Stimulated activated effector memory CD8-positive, alpha-beta T cell treated with anti-CD3 and anti-CD28 coated beads, Interleukin-12 subunit alpha, Interleukin-12 subunit beta, amount 100 ng/mL, for 72 hours (primary cell): ENCODE results near the gene TCAF1.
"Not testable (repeated sequence)": the region's sequence is repeated elsewhere in the genome, so short reads cannot be mapped to it uniquely, and the experiment has no call there.

ENCODE experiments used
- ATAC-seq: fragments of 150-1000 bp; cut with Tn5 transposase; 2 replicates; pipeline ENCODE4 v1.10.0; 2021
- DNase-seq, 2 donors: peaks; one replicate each; pipeline ENCODE4 v3.0.0; 2021 to 2022; ENCODE audit warnings: low spot score in 2 of 2
- H3K27ac Mint-ChIP-seq: one replicate; pipeline ENCODE4 v1.8.0; 2022; ENCODE audit warnings: mild to moderate bottlenecking, mixed read lengths
- H3K36me3 Mint-ChIP-seq: one replicate; pipeline ENCODE4 v1.8.0; 2022; ENCODE audit warnings: mild to moderate bottlenecking, mixed read lengths
- H3K4me1 Mint-ChIP-seq: one replicate; pipeline ENCODE4 v1.8.0; 2022; ENCODE audit warnings: mixed read lengths
- H3K4me3 Mint-ChIP-seq: one replicate; pipeline ENCODE4 v1.8.0; 2022; ENCODE audit warnings: mild to moderate bottlenecking, mixed read lengths
- H3K9me3 Mint-ChIP-seq: one replicate; pipeline ENCODE4 v1.8.0; 2022; ENCODE audit warnings: mixed read lengths

The TCAF1 gene

GRCh38 chr7:143848192-143848591 lies 53.8 kb downstream of the TCAF1 start:
- no peak overlapping the region for H3K4me3 Mint-ChIP-seq

DNA sequence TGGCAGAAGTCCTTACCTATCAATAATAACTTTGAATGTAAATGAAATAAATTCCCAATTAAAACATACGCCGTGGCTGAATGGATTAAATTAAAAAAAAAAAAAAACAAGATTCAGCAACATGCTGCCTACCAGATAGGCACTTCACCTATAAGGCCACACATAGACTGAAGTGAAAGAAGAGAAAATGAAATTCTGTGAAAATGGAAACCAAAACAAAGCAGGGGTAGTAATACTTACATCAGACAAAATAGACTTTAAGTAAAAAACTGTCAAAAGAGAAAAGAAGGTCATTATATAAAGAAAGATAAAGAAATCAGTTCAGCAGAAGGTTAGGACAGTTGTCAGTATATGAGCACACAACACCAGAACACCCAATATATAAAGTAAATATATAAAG lies 55.3 kb downstream of the TCAF1 start:
- Mint-ChIP-seq H3K4me1 (no peaks in the 10 kb centered on the region), H3K36me3 (peaks cover 5% of the 10 kb centered on the region), H3K4me3 (no peak overlapping the region), H3K27ac (no peak overlapping the region), H3K9me3 (no peaks in the 10 kb centered on the region)
- DNase-seq (no peak), ATAC-seq (no peak)

More at GRCh38 chr7:143848192-143848591, 53.8 kb downstream of the TCAF1 start:
- no peaks in the 10 kb centered on the region for H3K4me1 Mint-ChIP-seq
- H3K9me3 Mint-ChIP-seq, result no peaks in the 10 kb centered on the region
- DNase-seq (no peak), ATAC-seq (no peak)
- H3K27ac Mint-ChIP-seq, result no peak overlapping the region
- peaks cover 5% of the 10 kb centered on the region for H3K36me3 Mint-ChIP-seq

- H3K36me3 Mint-ChIP-seq, DNase-seq, H3K4me3 Mint-ChIP-seq, H3K9me3 Mint-ChIP-seq, ATAC-seq, H3K27ac Mint-ChIP-seq, H3K4me1 Mint-ChIP-seq: not testable (repeated sequence)
Measured at GRCh38 chr7:143841696-143842095, 60.3 kb downstream of the TCAF1 start.

- not testable (repeated sequence) for H3K9me3 Mint-ChIP-seq, H3K27ac Mint-ChIP-seq, H3K36me3 Mint-ChIP-seq, H3K4me1 Mint-ChIP-seq, H3K4me3 Mint-ChIP-seq, ATAC-seq, DNase-seq
Measured at GRCh38 chr7:143840062-143840461, 61.9 kb downstream of the TCAF1 start.

- H3K4me3 Mint-ChIP-seq, result not testable (repeated sequence)
Measured at GRCh38 chr7:143837223-143837622, 64.8 kb downstream of the TCAF1 start.

GRCh38 chr7:143836622-143837021 lies 65.4 kb downstream of the TCAF1 start:
- peak; percentile 92 to 97 for DNase-seq
- ATAC-seq, result peak; percentile 87
- not testable (repeated sequence) for H3K36me3 Mint-ChIP-seq, H3K4me1 Mint-ChIP-seq, H3K9me3 Mint-ChIP-seq
- Mint-ChIP-seq H3K27ac (peak overlapping the region; percentile 91), H3K4me3 (peak overlapping the region; percentile 70)

More at GRCh38 chr7:143837223-143837622, 64.8 kb downstream of the TCAF1 start:
- not testable (repeated sequence) for H3K27ac Mint-ChIP-seq, H3K9me3 Mint-ChIP-seq, H3K36me3 Mint-ChIP-seq, H3K4me1 Mint-ChIP-seq
- peak; percentile 97 to 100 for DNase-seq
- ATAC-seq, result peak; percentile 73

DNA sequence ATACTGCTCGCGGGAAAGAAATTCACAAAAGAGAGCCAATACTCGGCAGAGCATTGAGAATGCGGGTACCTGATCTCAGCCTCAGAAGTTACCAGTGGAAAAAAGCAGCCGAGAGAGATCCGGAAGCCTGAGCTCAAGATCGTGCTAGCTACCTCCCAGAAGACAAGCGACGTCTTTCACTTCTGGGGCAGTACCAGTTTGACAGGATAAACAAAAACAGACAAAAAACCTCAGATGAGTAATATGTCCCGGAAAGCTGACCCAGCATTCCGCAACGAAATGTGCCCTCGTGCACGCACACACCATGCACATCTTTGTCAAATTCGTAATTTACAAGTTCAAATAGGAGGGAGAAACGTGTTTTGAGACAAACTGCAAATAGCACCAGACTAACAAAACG lies 65.9 kb downstream of the TCAF1 start:
- H3K9me3 Mint-ChIP-seq, DNase-seq, H3K36me3 Mint-ChIP-seq, H3K4me1 Mint-ChIP-seq: not testable (repeated sequence)
- Mint-ChIP-seq H3K4me3 (peak overlapping the region; percentile 70), H3K27ac (peak overlapping the region; percentile 91)
- ATAC-seq, result peak; percentile 69

- not testable (repeated sequence) for H3K4me1 Mint-ChIP-seq, DNase-seq, H3K27ac Mint-ChIP-seq, H3K36me3 Mint-ChIP-seq, H3K9me3 Mint-ChIP-seq, H3K4me3 Mint-ChIP-seq
- ATAC-seq, result peak; percentile 36
Measured at GRCh38 chr7:143826578-143826977, 75.4 kb downstream of the TCAF1 start.

DNA sequence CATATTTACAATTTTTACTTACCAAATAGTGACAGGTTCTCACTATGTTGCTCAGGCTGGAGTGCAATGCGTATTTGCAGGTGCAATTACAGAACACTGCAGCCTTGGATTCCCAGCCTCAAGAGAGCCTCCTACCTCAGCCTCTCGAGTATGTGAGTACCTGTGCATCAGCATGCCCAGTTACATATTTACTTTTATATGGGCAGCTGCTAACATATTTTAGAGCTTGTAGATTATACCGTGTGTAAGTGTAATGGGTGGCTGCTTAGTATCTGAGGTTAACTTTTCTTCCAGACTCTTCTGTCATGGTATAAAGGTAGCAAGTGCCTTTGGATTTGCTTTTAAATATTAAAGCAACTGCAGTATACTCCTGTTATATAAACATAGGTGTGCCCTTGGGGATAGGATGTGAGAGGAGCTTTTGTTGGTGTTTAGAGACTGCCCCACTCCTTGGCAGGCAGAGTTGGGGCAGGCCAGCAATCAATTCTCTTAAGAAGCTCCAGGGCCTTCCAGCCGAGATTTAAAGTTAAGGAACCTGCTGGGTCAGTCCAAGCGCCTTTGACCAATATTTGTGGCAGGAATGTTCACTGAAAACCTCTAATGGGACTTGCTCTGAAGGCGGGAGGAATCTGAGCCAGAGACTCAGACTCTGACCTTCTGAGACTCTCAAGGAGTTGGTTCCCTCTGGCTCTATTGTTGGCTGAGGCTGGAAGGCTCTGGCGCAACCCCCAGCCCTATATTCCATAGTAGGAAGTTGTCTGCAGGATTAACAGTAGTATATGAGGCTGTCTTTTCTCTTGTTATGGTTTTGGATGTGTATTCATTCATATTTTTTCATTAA lies 77.5 kb downstream of the TCAF1 start:
- not testable (repeated sequence) for H3K4me1 Mint-ChIP-seq, DNase-seq, ATAC-seq, H3K27ac Mint-ChIP-seq, H3K9me3 Mint-ChIP-seq, H3K36me3 Mint-ChIP-seq, H3K4me3 Mint-ChIP-seq

DNA sequence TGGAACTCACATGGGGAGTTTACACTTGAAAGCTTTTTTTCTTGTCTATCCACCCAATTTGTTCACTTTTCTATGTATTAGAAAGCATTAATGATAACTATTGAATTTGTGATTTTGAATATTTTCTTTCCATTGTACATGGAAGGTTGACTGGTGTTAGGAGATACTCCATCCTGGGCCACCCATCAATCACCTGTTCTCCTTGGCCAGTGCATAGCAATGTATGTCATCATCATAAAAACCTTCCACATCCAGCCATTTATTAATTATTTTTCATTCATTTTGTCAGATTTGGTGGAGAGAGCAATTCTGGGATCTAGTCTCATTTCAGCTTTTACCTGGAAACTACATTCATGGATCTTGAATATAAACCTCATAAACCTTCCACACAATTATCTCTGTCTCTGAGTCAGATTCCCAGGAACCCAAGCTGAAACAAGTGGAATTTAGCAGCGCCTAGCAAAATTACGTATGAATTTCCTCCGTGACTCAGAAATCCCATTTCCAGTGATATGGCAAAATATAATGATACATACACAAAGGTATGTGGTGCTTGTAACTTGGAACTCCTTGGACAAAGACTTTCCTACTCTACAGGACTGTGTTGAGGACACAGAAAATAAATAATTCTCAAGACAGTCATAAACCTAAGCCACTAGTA lies 78.2 kb downstream of the TCAF1 start:
- H3K27ac Mint-ChIP-seq, H3K4me1 Mint-ChIP-seq, DNase-seq, H3K9me3 Mint-ChIP-seq, H3K36me3 Mint-ChIP-seq, ATAC-seq, H3K4me3 Mint-ChIP-seq: not testable (repeated sequence)

DNA sequence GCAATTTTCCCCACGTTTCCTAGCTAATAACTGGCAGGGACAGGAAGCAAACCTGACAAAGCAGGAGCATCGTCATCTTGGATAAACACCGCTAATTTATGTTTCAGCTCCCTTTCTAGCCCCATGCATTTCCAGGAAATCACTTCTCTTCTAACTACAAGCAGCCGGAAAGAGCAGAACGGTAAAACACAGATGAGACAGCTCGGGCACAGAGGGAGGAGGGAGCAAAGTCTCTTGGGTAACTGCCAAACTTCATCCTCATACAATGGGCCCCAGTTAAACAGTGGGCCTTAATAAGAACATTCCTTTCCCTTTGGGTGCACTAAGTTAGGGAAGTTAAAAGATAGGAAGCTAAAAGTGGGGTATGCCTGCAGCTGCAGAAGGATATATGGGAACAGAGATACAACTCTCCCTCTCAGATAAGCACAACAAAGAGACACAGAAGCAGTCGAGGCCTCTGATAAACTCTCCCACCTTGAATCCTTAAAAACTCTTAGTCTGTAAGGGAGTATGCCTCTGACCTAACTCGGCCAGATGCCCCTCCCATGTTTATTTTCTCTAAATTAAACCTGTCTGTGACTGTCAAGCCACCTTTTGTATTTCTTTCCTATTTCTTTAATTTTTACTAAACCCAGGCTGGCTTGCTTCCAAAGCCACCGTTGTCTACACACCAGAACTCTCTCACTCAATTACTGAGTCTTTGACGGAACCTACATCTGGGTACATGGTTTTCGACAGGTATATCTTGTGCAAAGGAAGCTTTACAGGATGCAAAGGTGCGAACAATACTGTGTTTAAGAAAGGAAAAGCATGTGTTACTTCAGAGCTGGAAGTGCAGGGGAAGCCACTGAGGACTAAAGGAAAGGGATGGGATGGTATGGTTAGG lies 80.3 kb downstream of the TCAF1 start:
- not testable (repeated sequence) for H3K36me3 Mint-ChIP-seq, H3K4me1 Mint-ChIP-seq, H3K27ac Mint-ChIP-seq, DNase-seq, H3K9me3 Mint-ChIP-seq, H3K4me3 Mint-ChIP-seq
- peak; percentile 74 for ATAC-seq

- not testable (repeated sequence) for DNase-seq, H3K9me3 Mint-ChIP-seq, H3K36me3 Mint-ChIP-seq, H3K4me3 Mint-ChIP-seq, H3K4me1 Mint-ChIP-seq, ATAC-seq, H3K27ac Mint-ChIP-seq
Measured at GRCh38 chr7:143817873-143818272, 84.1 kb downstream of the TCAF1 start.

GRCh38 chr7:143816471-143817133 lies 85.4 kb downstream of the TCAF1 start:
- not testable (repeated sequence) for H3K36me3 Mint-ChIP-seq, H3K4me3 Mint-ChIP-seq, H3K4me1 Mint-ChIP-seq, H3K9me3 Mint-ChIP-seq, ATAC-seq, H3K27ac Mint-ChIP-seq, DNase-seq

GRCh38 chr7:143810639-143811038 lies 91.3 kb downstream of the TCAF1 start:
- not testable (repeated sequence) for DNase-seq, ATAC-seq, H3K4me1 Mint-ChIP-seq, H3K36me3 Mint-ChIP-seq, H3K4me3 Mint-ChIP-seq, H3K9me3 Mint-ChIP-seq, H3K27ac Mint-ChIP-seq

DNA sequence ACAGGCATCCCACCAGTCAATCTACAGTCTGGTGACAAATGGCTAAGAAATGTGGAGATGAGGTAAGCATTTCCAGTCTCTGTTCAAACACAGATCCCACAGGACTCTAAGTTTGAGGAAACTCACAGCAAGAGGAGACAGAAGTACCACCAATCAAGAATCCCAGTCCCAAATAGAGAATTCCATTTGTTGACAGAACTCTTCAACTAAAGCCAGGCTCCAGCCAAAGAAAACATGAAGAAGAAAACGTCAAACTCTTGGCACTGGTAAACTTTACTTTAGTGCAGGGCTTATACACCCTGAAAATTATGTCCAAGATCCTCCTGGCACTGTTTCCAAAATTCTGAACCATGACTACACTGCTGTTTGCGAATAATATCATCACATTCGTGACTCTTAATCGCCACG lies 95.3 kb downstream of the TCAF1 start:
- not testable (repeated sequence) for H3K4me1 Mint-ChIP-seq, H3K4me3 Mint-ChIP-seq, H3K36me3 Mint-ChIP-seq, H3K27ac Mint-ChIP-seq, ATAC-seq, H3K9me3 Mint-ChIP-seq, DNase-seq
